Sigmoid colon (tissue), 7 donors: ENCODE results near the gene CASP7. TPM values are rescaled to one million over a fixed set of nuclear protein-coding genes. Genes with fewer than 3 reads are reported as not detected.

Experiments used
- DNase-seq: peaks from one replicate; pipeline ENCODE4 v3.0.0-alpha.2; 2019
- H3K27ac ChIP-seq, 4 donors: fragments of 200-600 bp; sonication (generic); one replicate each; pipeline ENCODE4 v1.5.1; 2016 to 2019; ENCODE audit warnings: mild to moderate bottlenecking in 1 of 4
- H3K27me3 ChIP-seq, 3 donors: fragments of 200-600 bp; sonication (generic); one replicate each; pipeline ENCODE4 v1.5.1; 2019; ENCODE audit warnings: mild to moderate bottlenecking in 1 of 3
- H3K36me3 ChIP-seq, 4 donors: fragments of 200-600 bp; sonication (generic); one replicate each; pipeline ENCODE4 v1.5.1; 2016 to 2019
- H3K4me1 ChIP-seq, 4 donors: fragments of 200-600 bp; sonication (generic); one replicate each; pipeline ENCODE4 v1.5.1; 2017 to 2019
- H3K4me3 ChIP-seq, 4 donors: fragments of 200-600 bp; sonication (generic); one replicate each; pipeline ENCODE4 v1.5.1; 2017 to 2019; ENCODE audit warnings: mild to moderate bottlenecking in 2 of 4, moderate library complexity in 1 of 4
- H3K9me3 ChIP-seq, 4 donors: fragments of 200-600 bp in 3 of 4; sonication (generic) in 3 of 4; one replicate each; pipeline versions ENCODE4 v1.5.1 to v1.6.1; 2013 to 2019
- CTCF ChIP-seq, 4 experiments: fragments of 450-650 bp in 3 of 4; fragments of 200-600 bp in 1 of 4; IDR thresholded peaks; one replicate each; pipeline ENCODE4 v1.5.1; 2016 to 2019; ENCODE audit warnings: antibody characterized with exemption in 4 of 4, mild to moderate bottlenecking in 3 of 4, moderate library complexity in 2 of 4
- EP300 ChIP-seq, 4 donors: sonication (generic); formaldehyde crosslinking; IDR thresholded peaks; one replicate each; pipeline ENCODE4 v1.6.1; 2017; ENCODE audit warnings: antibody characterized with exemption in 4 of 4
- POLR2A ChIP-seq, 2 donors: fragments of 450-650 bp; IDR thresholded peaks; one replicate each; pipeline ENCODE4 v1.6.1; 2016; ENCODE audit warnings: antibody characterized with exemption in 2 of 2, mild to moderate bottlenecking in 2 of 2, moderate library complexity in 2 of 2
- POLR2AphosphoS5 ChIP-seq, 4 donors: sonication (generic); formaldehyde crosslinking; IDR thresholded peaks; one replicate each; pipeline ENCODE4 v1.6.1; 2017; ENCODE audit warnings: antibody characterized with exemption in 4 of 4
- WGBS, 2 donors: extraction: QIAGEN DNeasy Blood & Tissue Kit; methylation state at CpG; one replicate each; pipeline ENCODE4 v1.1.7; 2013; 5-methylcytosine and 5-hydroxymethylcytosine counted together
- intact Hi-C: fragments of 100-400 bp; cut with DNase I; formaldehyde crosslinking; loops from one replicate; pipeline ENCODE4 v1.15.1; 2023
- polyA plus RNA-seq, 3 donors: library from polyadenylated mRNA; stranded (reverse); fragments of 200-250 nt; gene quantifications; one replicate each; pipeline ENCODE4 v1.2.3, GENCODE V29; 2013
- total RNA-seq, 4 donors: library from RNA; depleted of rRNA; stranded (reverse); fragments of >200 nt; gene quantifications; one replicate each; pipeline ENCODE4 v1.1.0, GENCODE V29; 2016
- donor health status: healthy with polysubstance abuse.
- donor health status: Bipolar disorder and iron deficiency.
- donor health status: healthy.

Gene CASP7
- total and polyA plus RNA-seq, 7 donors: 11.4 to 338 (median 17.8) TPM

GRCh38 chr10:113732160-113732881, 52.6 kb downstream of the CASP7 start:
- no peak overlapping the region for H3K4me3 ChIP-seq
- 85 to 88% methylated on average over 9 of the region's 9 CpGs for WGBS, 2 donors
- peak overlapping the region in 1 of 4 donors; percentile 12 for H3K27ac ChIP-seq
- intact Hi-C loops: no loop called here
- TF ChIP-seq CTCF (IDR thresholded peaks at IDR 0.05) (no peak), POLR2A (IDR thresholded peaks at IDR 0.05) (no peak), EP300 (IDR thresholded peaks at IDR 0.05) (no peak), POLR2AphosphoS5 (IDR thresholded peaks at IDR 0.05) (no peak)
- DNase-seq: no peak
- H3K9me3 ChIP-seq: no peaks in the 10 kb centered on the region
- H3K4me1 ChIP-seq: peaks cover 0 to 10% (median 8%) of the 10 kb centered on the region in 4 donors
- peaks cover 14 to 39% (median 16%) of the 10 kb centered on the region in 4 donors for H3K36me3 ChIP-seq
- no peaks in the 10 kb centered on the region for H3K27me3 ChIP-seq

- Histone ChIP-seq H3K27ac (no peak overlapping the region), H3K4me1 (peaks cover 0 to 10% (median 8%) of the 10 kb centered on the region in 4 donors), H3K9me3 (no peaks in the 10 kb centered on the region), H3K27me3 (no peaks in the 10 kb centered on the region), H3K4me3 (no peak overlapping the region), H3K36me3 (peaks cover 11 to 35% (median 14%) of the 10 kb centered on the region in 4 donors)
- intact Hi-C loops: no loop called here
- no peak for DNase-seq
- TF ChIP-seq EP300 (IDR thresholded peaks at IDR 0.05): no peak
- no peak for TF ChIP-seq POLR2AphosphoS5 (IDR thresholded peaks at IDR 0.05)
- no peak for TF ChIP-seq POLR2A (IDR thresholded peaks at IDR 0.05)
- TF ChIP-seq CTCF (IDR thresholded peaks at IDR 0.05): no peak
- WGBS, 2 donors: 61 to 76% methylated on average over 4 of the region's 4 CpGs
These were observed 53.3 kb downstream of the CASP7 start for GRCh38 chr10:113732966-113733365.

GRCh38 chr10:113733635-113734034, 53.9 kb downstream of the CASP7 start:
- peaks cover 0 to 10% (median 8%) of the 10 kb centered on the region in 4 donors for H3K4me1 ChIP-seq
- intact Hi-C loops: no loop called here

GRCh38 chr10:113735913-113736312, 56.2 kb downstream of the CASP7 start:
- DNase-seq: no peak
- TF ChIP-seq CTCF (IDR thresholded peaks at IDR 0.05) (no peak), POLR2AphosphoS5 (IDR thresholded peaks at IDR 0.05) (no peak), POLR2A (IDR thresholded peaks at IDR 0.05) (no peak), EP300 (IDR thresholded peaks at IDR 0.05) (no peak)
- WGBS, 2 donors: 5 to 18% methylated on average over 2 of the region's 2 CpGs
- Histone ChIP-seq H3K27ac (no peak overlapping the region), H3K9me3 (no peaks in the 10 kb centered on the region), H3K27me3 (no peaks in the 10 kb centered on the region), H3K36me3 (peaks cover 0 to 7% (median 0%) of the 10 kb centered on the region in 4 donors), H3K4me3 (no peak overlapping the region), H3K4me1 (peaks cover 0 to 10% (median 8%) of the 10 kb centered on the region in 4 donors)
- intact Hi-C loops: no loop called here

More at GRCh38 chr10:113733635-113734034, 53.9 kb downstream of the CASP7 start:
- Histone ChIP-seq H3K27ac (no peak overlapping the region), H3K36me3 (peaks cover 8 to 28% (median 14%) of the 10 kb centered on the region in 4 donors), H3K4me3 (no peak overlapping the region), H3K9me3 (no peaks in the 10 kb centered on the region), H3K27me3 (no peaks in the 10 kb centered on the region)
- 78 to 90% methylated on average over 4 of the region's 4 CpGs for WGBS, 2 donors
- TF ChIP-seq POLR2AphosphoS5 (IDR thresholded peaks at IDR 0.05) (no peak), EP300 (IDR thresholded peaks at IDR 0.05) (no peak), POLR2A (IDR thresholded peaks at IDR 0.05) (no peak), CTCF (IDR thresholded peaks at IDR 0.05) (no peak)
- DNase-seq: no peak
